ENCODE data around the gene PPIL4. TPM values are rescaled to one million over a fixed set of nuclear protein-coding genes. Genes with fewer than 3 reads are reported as not detected.

Gene PPIL4
- total and polyA plus RNA-seq, 2 donors (not counting 3 experiments of a cell fraction or from before 2014, with no cell fraction given) = 2.2 to 27.8 TPM

- DNase-seq (ENCODE audit: low read depth, low spot score) = no peak
- H3K79me2 ChIP-seq (ENCODE audit: control insufficient read depth, insufficient read depth, low read length) = no peaks in the 10 kb centered on the region
- no peaks in the 10 kb centered on the region for H3K9me3 ChIP-seq (replicated peaks; ENCODE audit: control insufficient read depth, insufficient read depth, low read length)
- no peaks in the 10 kb centered on the region for H3K9me1 ChIP-seq (replicated peaks; ENCODE audit: control insufficient read depth, extremely low read depth, insufficient read depth, low read length)
- H3K4me2 ChIP-seq (ENCODE audit: insufficient read depth, low read length) = no peak overlapping the region
- H2AFZ ChIP-seq (ENCODE audit: low read depth, low read length) = no peak overlapping the region
- intact Hi-C loops (cut with micrococcal nuclease) = no loop called here
- ChIA-PET CTCF (no interaction called here), POLR2A (no interaction called here)
- no peak overlapping the region for H3K27ac ChIP-seq (ENCODE audit: insufficient read depth, low read depth, low read length)
- TF ChIP-seq POLR2AphosphoS5 (IDR thresholded peaks at IDR 0.05; ENCODE audit: insufficient read depth, low read depth, low read length) = no peak
- no peak for TF ChIP-seq JUN (IDR thresholded peaks at IDR 0.05; ENCODE audit: borderline replicate concordance, insufficient read depth, insufficient read length, low read depth)
- TF ChIP-seq FOS (IDR thresholded peaks at IDR 0.05; ENCODE audit: borderline replicate concordance, insufficient read depth, low read length) = no peak
- no peak for TF ChIP-seq EZH2 (IDR thresholded peaks at IDR 0.05; ENCODE audit: borderline replicate concordance, low read depth, low read length, severe bottlenecking)
- no peak for TF ChIP-seq MAX (IDR thresholded peaks at IDR 0.05; ENCODE audit: insufficient read depth, insufficient read length)
- TF ChIP-seq CTCF (IDR thresholded peaks at IDR 0.05; ENCODE audit: extremely low read depth in 1 of 2, insufficient read depth in 1 of 2, low read depth in 1 of 2, low read length in 2 of 2) = no peak
- no peak for TF ChIP-seq GATA2 (IDR thresholded peaks at IDR 0.05; ENCODE audit: insufficient read depth, insufficient read length, low read depth, low read length)
- no peak for TF ChIP-seq POLR2A (IDR thresholded peaks at IDR 0.05; ENCODE audit: low read depth, low read length)
- H3K27me3 ChIP-seq (ENCODE audit: control insufficient read depth in 2 of 2, insufficient read depth in 2 of 2, low read length in 2 of 2) = peaks cover 8 to 15% of the 10 kb centered on the region in 2 experiments
- H4K20me1 ChIP-seq (replicated peaks; ENCODE audit: control insufficient read depth, extremely low read depth, insufficient read depth, low read length) = no peaks in the 10 kb centered on the region
- no TSS peak for BruUV-seq (replicated peaks)
- no peak overlapping the region for H3K4me3 ChIP-seq (replicated peaks in 1 of 3; ENCODE audit: insufficient read depth in 1 of 3, low read depth in 1 of 3, low read length in 3 of 3)
- dilution Hi-C loops (cut with MboI; ENCODE audit: extremely low pct_ligation_motif_present, low sequenced_read_pairs) = no loop called here
- H3K9ac ChIP-seq (replicated peaks; ENCODE audit: extremely low read depth, insufficient read depth, low read length) = no peak overlapping the region
- no peaks in the 10 kb centered on the region for H3K36me3 ChIP-seq (ENCODE audit: control insufficient read depth in 2 of 2, extremely low read depth in 1 of 2, insufficient read depth in 2 of 2, low read length in 2 of 2)
- peaks cover 3% of the 10 kb centered on the region for H3K4me1 ChIP-seq (ENCODE audit: control insufficient read depth, extremely low read depth, insufficient read depth, low read length)
- FAIRE-seq = no peak
These were observed 68.3 kb downstream of the PPIL4 start for GRCh38 chr6:149477544-149477943.
